AG04450 (cell line): ENCODE measurements around the gene METTL26. TPM values are rescaled to one million over a fixed set of nuclear protein-coding genes. Genes with fewer than 3 reads are reported as not detected.

Experiments
- CTCF ChIA-PET: fragments of 300-600, 350-600 bp; formaldehyde crosslinking; extraction: SDS; loops from one replicate; lab custom pipeline; 2022; ENCODE audit warnings: antibody characterized with exemption, inconsistent platforms; lab: Charles Lee
- POLR2A ChIA-PET: fragments of 350-600 bp; formaldehyde crosslinking; extraction: SDS; loops from one replicate; lab custom pipeline; 2021; ENCODE audit warnings: antibody characterized with exemption, inconsistent platforms; lab: Yijun Ruan, JAX
- DNase-seq: peaks from one replicate; pipeline ENCODE4 v3.0.0-alpha.2; 2011; ENCODE audit warnings: low read depth, low spot score
- H3K27ac ChIP-seq: one replicate; pipeline ENCODE4 v1.5.1; 2012; ENCODE audit warnings: low read depth, low read length, control low read depth
- H3K27me3 ChIP-seq: one replicate; pipeline ENCODE4 v1.6.0; 2012; ENCODE audit warnings: low read length; ENCODE audit not compliant: control insufficient read depth, insufficient read depth
- H3K4me3 ChIP-seq: 2 replicates; pipeline ENCODE4 v1.5.1; 2011; ENCODE audit warnings: mild to moderate bottlenecking, low read depth, low read length, control low read depth
- H3K9me3 ChIP-seq: 2 replicates; pipeline ENCODE4 v1.5.1; 2012; ENCODE audit warnings: low read length; ENCODE audit not compliant: control insufficient read depth, insufficient read depth
- CTCF ChIP-seq: IDR thresholded peaks from 2 replicates; pipeline ENCODE4 v1.5.1; 2011; ENCODE audit warnings: low read depth, low read length, control low read depth, inconsistent platforms
- polyA plus RNA-seq: library from polyadenylated mRNA; depleted of rRNA; stranded (reverse); fragments of >200 nt; gene quantifications from 2 replicates; pipeline ENCODE4 v1.2.3, GENCODE V29; 2011

The METTL26 gene
- polyA plus RNA-seq, 1 experiment = 58.3 TPM

GRCh38 chr16:625117-625976, 10.8 kb downstream of the METTL26 start:
- ChIA-PET CTCF (no interaction called here), POLR2A (no interaction called here)
- no peak for DNase-seq
- peaks cover 20% of the 10 kb centered on the region; the same call in 1 of the 2 replicates for H3K9me3 ChIP-seq
- no peak for TF ChIP-seq CTCF
- no peak overlapping the region for H3K4me3 ChIP-seq
- no peaks in the 10 kb centered on the region for H3K27me3 ChIP-seq
- no peak overlapping the region for H3K27ac ChIP-seq

- peaks cover 20% of the 10 kb centered on the region; the same call in 1 of the 2 replicates for H3K9me3 ChIP-seq
- no peak overlapping the region for H3K27ac ChIP-seq
- TF ChIP-seq CTCF = no peak
- H3K27me3 ChIP-seq = no peaks in the 10 kb centered on the region
- CTCF ChIA-PET = no interaction called here
- no peak overlapping the region for H3K4me3 ChIP-seq
- DNase-seq = no peak
- POLR2A ChIA-PET = no interaction called here
Observed at GRCh38 chr16:624526-625070, 11.5 kb downstream of the METTL26 start.

- no peak for DNase-seq
- Histone ChIP-seq H3K9me3 (peaks cover 18% of the 10 kb centered on the region; the same call in 1 of the 2 replicates), H3K4me3 (no peak overlapping the region), H3K27me3 (no peaks in the 10 kb centered on the region), H3K27ac (no peak overlapping the region)
- POLR2A ChIA-PET = no interaction called here
- no peak for TF ChIP-seq CTCF
- CTCF ChIA-PET = no interaction called here
Observed at GRCh38 chr16:622920-623280, 13.2 kb downstream of the METTL26 start.

DNA sequence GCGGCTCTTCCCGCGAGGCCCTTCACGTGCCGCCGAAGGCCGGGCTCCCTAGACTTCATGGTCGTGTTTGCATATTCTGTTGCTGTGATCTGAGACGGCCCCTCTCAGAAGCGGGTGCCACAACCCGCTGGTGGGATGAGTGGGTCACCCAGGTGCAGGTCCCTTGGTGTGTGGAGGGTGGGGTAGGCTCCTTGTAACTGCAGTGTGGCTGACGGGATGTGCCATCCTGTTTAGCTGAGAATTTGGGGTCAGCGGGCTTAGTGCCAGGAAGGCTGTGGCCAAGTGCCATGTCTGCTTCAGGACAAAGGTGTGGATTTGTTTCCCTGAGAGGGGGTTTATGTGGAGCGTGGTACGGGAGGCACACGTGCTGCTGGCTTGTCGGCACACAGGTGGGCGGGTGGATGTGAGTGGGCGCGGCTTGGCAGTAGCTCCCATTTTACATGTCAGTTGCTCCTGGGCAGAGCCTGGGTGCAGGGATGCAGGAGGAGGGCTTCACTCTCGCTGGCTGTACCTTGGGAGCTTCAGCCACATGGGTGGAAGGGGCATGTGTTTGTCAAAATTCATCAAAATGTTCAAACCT, 14.5 kb downstream of the METTL26 start:
- Histone ChIP-seq H3K27ac (peak overlapping the region; percentile 61), H3K9me3 (peaks cover 10% of the 10 kb centered on the region; the same call in 1 of the 2 replicates), H3K4me3 (no peak overlapping the region; the same call in 1 of the 2 replicates), H3K27me3 (no peaks in the 10 kb centered on the region)
- ChIA-PET CTCF (no interaction called here), POLR2A (interaction anchor here (0.6 kb wide), 1 partner anchor 12 kb away, joined by 4 read pairs; no protein-coding TSS in a partner anchor)
- TF ChIP-seq CTCF = no peak
- DNase-seq = no peak
